ENCODE measurements around the gene SPRR2B.
"Not testable (repeated sequence)": the region's sequence is repeated elsewhere in the genome, so short reads cannot be mapped to it uniquely, and the experiment has no call there.

- TF ChIP-seq CTCF, EZH2phosphoT487 (IDR thresholded peaks at IDR 0.05; ENCODE audit: low read length): not testable (repeated sequence)
These were observed 15.3 kb downstream of the SPRR2B start for GRCh38 chr1:153056111-153056510.

Data from MM.1S (cell line).